Activated CD8-positive, alpha-beta T cell treated with anti-CD3 and anti-CD28 coated beads for 36 hours (primary cell): ENCODE data around the gene CXCL14. TPM values are rescaled to one million over a fixed set of nuclear protein-coding genes. Genes with fewer than 3 reads are reported as not detected.
"Not testable (repeated sequence)": the region's sequence is repeated elsewhere in the genome, so short reads cannot be mapped to it uniquely, and the experiment has no call there.

Experiments
- ATAC-seq: fragments of 200-7000 bp; cut with Tn5 transposase; one replicate; pipeline ENCODE4 v1.10.0; 2021; ENCODE audit warnings: mild to moderate bottlenecking, moderate library complexity
- CTCF ChIA-PET: fragments of 350-600 bp; sonication (Branson Sonifier 250); formaldehyde crosslinking; loops from one replicate; lab custom pipeline; 2021; ENCODE audit warnings: antibody characterized with exemption; lab: Charles Lee
- POLR2A ChIA-PET: fragments of 350-600 bp; sonication (Branson Sonifier 250); formaldehyde crosslinking; loops from one replicate; lab custom pipeline; 2021; ENCODE audit warnings: antibody characterized with exemption; lab: Charles Lee
- DNase-seq: peaks from one replicate; pipeline ENCODE4 v3.0.0-alpha.2; 2020
- H3K27ac Mint-ChIP-seq: one replicate; pipeline ENCODE4 v1.8.0; 2021; ENCODE audit warnings: mild to moderate bottlenecking, mixed read lengths
- H3K27me3 Mint-ChIP-seq: one replicate; pipeline ENCODE4 v1.8.0; 2021; ENCODE audit warnings: mixed read lengths
- H3K36me3 Mint-ChIP-seq: one replicate; pipeline ENCODE4 v1.8.0; 2021; ENCODE audit warnings: low read depth, mixed read lengths
- H3K4me1 Mint-ChIP-seq: one replicate; pipeline ENCODE4 v1.8.0; 2021; ENCODE audit warnings: low read depth, mixed read lengths
- H3K4me3 Mint-ChIP-seq: one replicate; pipeline ENCODE4 v1.8.0; 2021; ENCODE audit warnings: mild to moderate bottlenecking, moderate library complexity, mixed read lengths
- H3K9me3 Mint-ChIP-seq: one replicate; pipeline ENCODE4 v1.8.0; 2021; ENCODE audit warnings: mixed read lengths
- intact Hi-C: fragments of 100-400 bp; cut with micrococcal nuclease; formaldehyde crosslinking; loops from one replicate; pipeline ENCODE4 v1.10.0; 2022
- total RNA-seq, 2 experiments: library from RNA; stranded (reverse); gene quantifications; one replicate each; pipeline ENCODE4 v1.2.3, GENCODE V29; 2021
- TF ChIP-seq, protein P1 (sequence below): fragments of 200-600 bp; IDR thresholded peaks from one replicate; pipeline ENCODE4 v1.8.0; 2022; ENCODE audit warnings: antibody characterized with exemption, mild to moderate bottlenecking

CXCL14 gene
- total RNA-seq, 2 experiments from 2014 or later, result not detected

DNA sequence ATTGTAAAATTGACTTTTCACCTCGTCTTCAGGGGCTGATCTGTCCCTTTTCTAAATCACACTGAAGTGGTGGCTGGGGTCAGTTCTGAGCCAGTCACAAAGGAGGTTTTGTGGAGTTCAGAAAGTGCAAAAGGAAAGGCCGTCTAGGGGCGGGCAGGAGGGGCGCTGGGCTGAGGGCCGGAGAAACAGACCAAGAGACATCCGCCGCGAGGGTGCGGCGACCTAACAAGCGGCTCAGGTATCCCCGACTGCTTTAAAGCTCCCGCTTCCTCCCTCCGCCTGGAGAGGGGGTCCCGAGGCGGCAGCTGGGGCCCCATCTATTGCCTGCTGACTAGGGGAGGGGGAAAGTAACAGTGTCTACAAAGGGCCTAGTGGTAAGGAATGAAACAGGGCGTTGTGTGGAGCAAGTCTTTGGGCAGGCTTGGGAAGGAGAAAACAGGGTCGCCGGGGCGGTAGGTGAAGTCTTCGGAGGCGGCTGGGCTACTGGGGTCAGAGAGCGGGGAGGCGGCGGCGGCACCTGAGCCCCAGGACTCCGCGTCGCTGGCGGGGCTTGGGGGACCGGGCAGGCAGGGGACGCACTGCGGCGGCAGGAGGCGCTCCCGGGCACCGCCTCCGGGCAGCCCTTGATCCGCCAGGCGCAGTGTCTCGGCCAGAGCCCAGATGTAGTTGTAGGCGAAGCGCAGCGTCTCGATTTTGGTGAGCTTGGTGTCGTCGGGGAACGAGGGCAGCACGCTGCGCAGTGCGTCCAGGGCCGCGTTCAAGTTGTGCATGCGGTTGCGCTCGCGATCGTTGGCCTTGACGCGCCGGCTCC is 44.0 kb downstream of the CXCL14 start:
- ATAC-seq, result no peak
- CTCF ChIA-PET, result interaction anchor here (1.1 to 1.9 kb wide), 4 partner anchors 19 to 68 kb away, joined by 3 to 8 read pairs (median 4); no protein-coding TSS in a partner anchor
- H3K27me3 Mint-ChIP-seq, result peaks cover 78% of the 10 kb centered on the region
- H3K4me1 Mint-ChIP-seq, result peaks cover 6% of the 10 kb centered on the region
- intact Hi-C loops, result no loop called here
- no peaks in the 10 kb centered on the region for H3K9me3 Mint-ChIP-seq
- H3K4me3 Mint-ChIP-seq, result no peak overlapping the region
- DNase-seq, result no peak
- H3K27ac Mint-ChIP-seq, result no peak overlapping the region
- POLR2A ChIA-PET, result no interaction called here
- no peaks in the 10 kb centered on the region for H3K36me3 Mint-ChIP-seq
- TF ChIP-seq, protein P1, sequence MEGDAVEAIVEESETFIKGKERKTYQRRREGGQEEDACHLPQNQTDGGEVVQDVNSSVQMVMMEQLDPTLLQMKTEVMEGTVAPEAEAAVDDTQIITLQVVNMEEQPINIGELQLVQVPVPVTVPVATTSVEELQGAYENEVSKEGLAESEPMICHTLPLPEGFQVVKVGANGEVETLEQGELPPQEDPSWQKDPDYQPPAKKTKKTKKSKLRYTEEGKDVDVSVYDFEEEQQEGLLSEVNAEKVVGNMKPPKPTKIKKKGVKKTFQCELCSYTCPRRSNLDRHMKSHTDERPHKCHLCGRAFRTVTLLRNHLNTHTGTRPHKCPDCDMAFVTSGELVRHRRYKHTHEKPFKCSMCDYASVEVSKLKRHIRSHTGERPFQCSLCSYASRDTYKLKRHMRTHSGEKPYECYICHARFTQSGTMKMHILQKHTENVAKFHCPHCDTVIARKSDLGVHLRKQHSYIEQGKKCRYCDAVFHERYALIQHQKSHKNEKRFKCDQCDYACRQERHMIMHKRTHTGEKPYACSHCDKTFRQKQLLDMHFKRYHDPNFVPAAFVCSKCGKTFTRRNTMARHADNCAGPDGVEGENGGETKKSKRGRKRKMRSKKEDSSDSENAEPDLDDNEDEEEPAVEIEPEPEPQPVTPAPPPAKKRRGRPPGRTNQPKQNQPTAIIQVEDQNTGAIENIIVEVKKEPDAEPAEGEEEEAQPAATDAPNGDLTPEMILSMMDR, result no peak

DNA sequence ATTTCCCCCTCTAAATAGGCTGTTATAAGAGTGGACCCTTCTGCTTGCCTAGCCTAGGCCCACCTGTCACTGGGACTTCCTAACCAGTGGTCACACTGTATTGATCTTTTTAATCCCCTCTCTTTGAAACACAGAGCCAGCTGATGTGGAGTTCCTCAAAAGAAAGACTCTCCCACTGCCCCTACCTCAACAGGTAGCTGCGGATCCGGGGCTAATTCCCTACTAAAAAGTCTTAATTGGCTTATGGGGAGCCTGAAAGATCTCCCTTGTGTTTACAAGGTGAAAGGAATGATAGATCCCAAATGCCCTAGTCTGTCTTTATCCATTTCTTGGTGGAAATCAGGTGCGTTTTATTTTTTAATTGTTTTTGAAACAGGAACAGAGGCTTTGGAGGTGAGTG is 45.0 kb downstream of the CXCL14 start:
- ATAC-seq (no peak), DNase-seq (no peak)
- intact Hi-C loops, result no loop called here
- TF ChIP-seq, protein P1, result no peak
- no peak overlapping the region for H3K4me3 Mint-ChIP-seq
- H3K27ac Mint-ChIP-seq, result no peak overlapping the region
- H3K27me3 Mint-ChIP-seq, result peaks cover 73% of the 10 kb centered on the region
- peaks cover 6% of the 10 kb centered on the region for H3K4me1 Mint-ChIP-seq
- ChIA-PET POLR2A (interaction anchor here (0.7 kb wide), 1 partner anchor 18 kb away, joined by 3 read pairs; no protein-coding TSS in a partner anchor), CTCF (interaction anchor here (0.8 to 1.9 kb wide), 7 partner anchors 18 to 108 kb away, joined by 3 to 8 read pairs (median 3); no protein-coding TSS in a partner anchor)
- no peaks in the 10 kb centered on the region for H3K36me3 Mint-ChIP-seq
- H3K9me3 Mint-ChIP-seq, result no peaks in the 10 kb centered on the region

DNA sequence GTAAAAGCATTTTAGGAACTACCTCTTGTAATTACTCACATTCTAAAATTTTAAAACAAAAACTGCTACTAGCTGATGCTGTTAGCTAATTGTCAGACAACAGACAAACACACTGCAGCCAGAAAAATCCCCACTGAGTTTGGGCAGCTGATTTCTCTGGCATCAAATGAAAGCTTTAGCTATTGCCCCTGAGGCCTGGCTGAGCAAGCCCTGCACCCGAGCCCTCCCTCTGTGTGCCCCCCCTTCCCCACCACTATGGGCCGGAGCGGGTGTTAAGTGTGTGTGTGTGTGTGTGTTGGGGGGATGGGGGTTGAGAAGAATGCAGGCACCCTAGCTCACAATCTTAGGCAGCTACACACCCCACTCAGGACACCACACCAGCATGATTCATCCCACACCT is 45.5 kb downstream of the CXCL14 start:
- intact Hi-C loops, result no loop called here
- POLR2A ChIA-PET, result interaction anchor here (0.7 kb wide), 1 partner anchor 17 kb away, joined by 3 read pairs; no protein-coding TSS in a partner anchor
- TF ChIP-seq, protein P1, result no peak
- DNase-seq, result no peak
- H3K9me3 Mint-ChIP-seq, result no peaks in the 10 kb centered on the region
- H3K27ac Mint-ChIP-seq, result no peak overlapping the region
- H3K4me3 Mint-ChIP-seq, result no peak overlapping the region
- H3K36me3 Mint-ChIP-seq, result no peaks in the 10 kb centered on the region
- peaks cover 6% of the 10 kb centered on the region for H3K4me1 Mint-ChIP-seq
- CTCF ChIA-PET, result interaction anchor here (0.8 to 1.8 kb wide), 4 partner anchors 18 to 107 kb away, joined by 3 to 5 read pairs (median 3); no protein-coding TSS in a partner anchor
- ATAC-seq, result no peak
- H3K27me3 Mint-ChIP-seq, result peaks cover 71% of the 10 kb centered on the region

DNA sequence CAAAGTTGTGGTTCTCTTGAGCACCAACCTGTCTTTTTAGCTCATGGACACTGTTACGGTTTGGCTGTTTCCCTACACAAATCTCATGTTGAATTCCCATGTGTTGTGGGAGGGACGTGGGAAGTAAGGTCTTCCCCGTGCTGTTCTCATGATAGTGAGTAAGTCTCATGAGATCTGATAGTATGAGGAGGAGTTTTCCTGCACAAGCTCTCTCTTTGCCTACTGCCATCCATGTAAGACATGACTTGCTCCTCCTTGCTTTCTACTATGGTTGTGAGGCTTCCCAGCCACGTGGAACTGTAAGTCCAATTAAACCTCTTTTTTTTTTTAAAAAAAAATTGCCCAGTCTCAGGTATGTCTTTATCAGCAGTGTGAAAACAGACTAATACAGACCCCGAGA is 49.2 kb downstream of the CXCL14 start:
- CTCF ChIA-PET, result interaction anchor here (1.1 to 1.5 kb wide), 2 partner anchors 63 to 65 kb away, joined by 3 to 4 read pairs; no protein-coding TSS in a partner anchor

GRCh38 chr5:135526924-135527323 is 51.9 kb downstream of the CXCL14 start:
- ATAC-seq, result no peak
- POLR2A ChIA-PET, result no interaction called here
- Mint-ChIP-seq H3K27ac (no peak overlapping the region), H3K27me3 (peaks cover 32% of the 10 kb centered on the region), H3K4me3 (no peak overlapping the region), H3K36me3 (no peaks in the 10 kb centered on the region), H3K4me1 (no peaks in the 10 kb centered on the region), H3K9me3 (no peaks in the 10 kb centered on the region)
- TF ChIP-seq, protein P1, result no peak
- DNase-seq, result no peak
- intact Hi-C loops, result no loop called here
- CTCF ChIA-PET, result no interaction called here

More for the DNA sequence above, 49.2 kb downstream of the CXCL14 start:
- POLR2A ChIA-PET, result interaction anchor here (0.6 kb wide), 1 partner anchor 25 kb away, joined by 3 read pairs; no protein-coding TSS in a partner anchor
- H3K4me1 Mint-ChIP-seq, intact Hi-C loops, H3K4me3 Mint-ChIP-seq, H3K36me3 Mint-ChIP-seq, ATAC-seq, H3K27ac Mint-ChIP-seq, H3K9me3 Mint-ChIP-seq, DNase-seq: not testable (repeated sequence)
- H3K27me3 Mint-ChIP-seq, result peaks cover 42% of the 10 kb centered on the region
